ENCODE results near the gene MRC1. TPM values are rescaled to one million over a fixed set of nuclear protein-coding genes. Genes with fewer than 3 reads are reported as not detected.

The MRC1 gene
- total RNA-seq, 1 donor from 2014 or later, result 15.1 TPM

GRCh38 chr10:17866346-17866745, 57.2 kb downstream of the MRC1 start:
- intact Hi-C loops (cut with DNase I), result no loop called here
- DNase-seq (ENCODE audit: low spot score in 2 of 2), result no peak
- Histone ChIP-seq H3K4me3 (no peak overlapping the region), H3K27me3 (no peaks in the 10 kb centered on the region), H3K36me3 (no peaks in the 10 kb centered on the region), H3K27ac (no peak overlapping the region), H3K9me3 (no peaks in the 10 kb centered on the region), H3K4me1 (no peaks in the 10 kb centered on the region)
- TF ChIP-seq CTCF (IDR thresholded peaks at IDR 0.05), result no peak

GRCh38 chr10:17867056-17867455, 57.9 kb downstream of the MRC1 start:
- no peak for TF ChIP-seq CTCF (IDR thresholded peaks at IDR 0.05)
- no peak overlapping the region for H3K4me3 ChIP-seq
- no peaks in the 10 kb centered on the region for H3K4me1 ChIP-seq
- H3K27me3 ChIP-seq, result no peaks in the 10 kb centered on the region
- DNase-seq (ENCODE audit: low spot score in 2 of 2), result no peak
- H3K36me3 ChIP-seq, result no peaks in the 10 kb centered on the region
- intact Hi-C loops (cut with DNase I), result no loop called here
- no peak overlapping the region for H3K27ac ChIP-seq
- no peaks in the 10 kb centered on the region for H3K9me3 ChIP-seq

GRCh38 chr10:17871036-17871435, 61.9 kb downstream of the MRC1 start:
- Histone ChIP-seq H3K4me1 (no peaks in the 10 kb centered on the region), H3K9me3 (no peaks in the 10 kb centered on the region), H3K4me3 (no peak overlapping the region), H3K27me3 (no peaks in the 10 kb centered on the region), H3K36me3 (no peaks in the 10 kb centered on the region), H3K27ac (no peak overlapping the region)
- no peak for DNase-seq (ENCODE audit: low spot score in 2 of 2)
- intact Hi-C loops (cut with DNase I), result no loop called here
- no peak for TF ChIP-seq CTCF (IDR thresholded peaks at IDR 0.05)

- H3K4me3 ChIP-seq, result no peak overlapping the region
- intact Hi-C loops (cut with DNase I), result no loop called here
- no peak overlapping the region for H3K27ac ChIP-seq
- no peaks in the 10 kb centered on the region for H3K27me3 ChIP-seq
- H3K36me3 ChIP-seq, result no peaks in the 10 kb centered on the region
- TF ChIP-seq CTCF (IDR thresholded peaks at IDR 0.05), result no peak
- no peaks in the 10 kb centered on the region for H3K4me1 ChIP-seq
- no peak for DNase-seq (ENCODE audit: low spot score in 2 of 2)
- H3K9me3 ChIP-seq, result no peaks in the 10 kb centered on the region
These were observed 63.3 kb downstream of the MRC1 start for GRCh38 chr10:17872191-17873091.

GRCh38 chr10:17873946-17874345, 64.8 kb downstream of the MRC1 start:
- intact Hi-C loops (cut with DNase I), result no loop called here
- Histone ChIP-seq H3K4me1 (no peaks in the 10 kb centered on the region), H3K9me3 (no peaks in the 10 kb centered on the region), H3K27me3 (no peaks in the 10 kb centered on the region), H3K4me3 (no peak overlapping the region), H3K27ac (no peak overlapping the region), H3K36me3 (no peaks in the 10 kb centered on the region)
- no peak for TF ChIP-seq CTCF (IDR thresholded peaks at IDR 0.05)
- DNase-seq (ENCODE audit: low spot score in 2 of 2), result no peak

All from ascending aorta (tissue), 2 donors.